Loucy (cell line): ENCODE measurements around the gene PEAK3.

Experiments
- EZH2phosphoT487 ChIP-seq: fragments of 200-600 bp; IDR thresholded peaks from 2 replicates; pipeline ENCODE4 v1.6.1; 2018; ENCODE audit warnings: antibody characterized with exemption, mild to moderate bottlenecking, moderate library complexity, borderline replicate concordance
- TF ChIP-seq, protein P1 (sequence below): fragments of 200-600 bp; sonication (generic); conservative IDR thresholded peaks from 2 replicates; pipeline ENCODE4 v1.5.1; 2014; ENCODE audit warnings: mild to moderate bottlenecking, antibody characterized with exemption, low read length

GRCh38 chr19:2232286-2233151 is 49.5 kb downstream of the PEAK3 start:
- TF ChIP-seq, protein P1, sequence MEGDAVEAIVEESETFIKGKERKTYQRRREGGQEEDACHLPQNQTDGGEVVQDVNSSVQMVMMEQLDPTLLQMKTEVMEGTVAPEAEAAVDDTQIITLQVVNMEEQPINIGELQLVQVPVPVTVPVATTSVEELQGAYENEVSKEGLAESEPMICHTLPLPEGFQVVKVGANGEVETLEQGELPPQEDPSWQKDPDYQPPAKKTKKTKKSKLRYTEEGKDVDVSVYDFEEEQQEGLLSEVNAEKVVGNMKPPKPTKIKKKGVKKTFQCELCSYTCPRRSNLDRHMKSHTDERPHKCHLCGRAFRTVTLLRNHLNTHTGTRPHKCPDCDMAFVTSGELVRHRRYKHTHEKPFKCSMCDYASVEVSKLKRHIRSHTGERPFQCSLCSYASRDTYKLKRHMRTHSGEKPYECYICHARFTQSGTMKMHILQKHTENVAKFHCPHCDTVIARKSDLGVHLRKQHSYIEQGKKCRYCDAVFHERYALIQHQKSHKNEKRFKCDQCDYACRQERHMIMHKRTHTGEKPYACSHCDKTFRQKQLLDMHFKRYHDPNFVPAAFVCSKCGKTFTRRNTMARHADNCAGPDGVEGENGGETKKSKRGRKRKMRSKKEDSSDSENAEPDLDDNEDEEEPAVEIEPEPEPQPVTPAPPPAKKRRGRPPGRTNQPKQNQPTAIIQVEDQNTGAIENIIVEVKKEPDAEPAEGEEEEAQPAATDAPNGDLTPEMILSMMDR, result no peak
- TF ChIP-seq EZH2phosphoT487, result no peak
